Smooth muscle cell (in vitro differentiated cells): Measurements from ENCODE around the gene ATF3. TPM values are rescaled to one million over a fixed set of nuclear protein-coding genes. Genes with fewer than 3 reads are reported as not detected.

ENCODE experiments used
- DNase-seq: peaks from one replicate; lab custom pipeline; 2025; ENCODE audit not compliant: unreplicated experiment; lab: John Stamatoyannopoulos, UW
- H2AFZ ChIP-seq: fragments of 200-600 bp; sonication (generic); 2 replicates; pipeline ENCODE4 v1.6.0; 2016; ENCODE audit warnings: antibody characterized with exemption, low read depth, mild to moderate bottlenecking
- H3F3A ChIP-seq: fragments of 200-600 bp; sonication (generic); 2 replicates; pipeline ENCODE4 v1.6.0; 2017; ENCODE audit warnings: antibody characterized with exemption, low read depth
- H3K27ac ChIP-seq: fragments of 200-600 bp; sonication (generic); 2 replicates; pipeline ENCODE4 v1.5.1; 2016; ENCODE audit warnings: low read depth, mild to moderate bottlenecking
- H3K27me3 ChIP-seq: fragments of 200-600 bp; sonication (generic); 2 replicates; pipeline ENCODE4 v1.6.1; 2016; ENCODE audit warnings: low read depth, mild to moderate bottlenecking
- H3K36me3 ChIP-seq: fragments of 200-600 bp; sonication (generic); 2 replicates; pipeline ENCODE4 v1.5.1; 2016; ENCODE audit warnings: low read depth
- H3K4me1 ChIP-seq: fragments of 200-600 bp; sonication (generic); 2 replicates; pipeline ENCODE4 v1.5.1; 2016; ENCODE audit warnings: low read depth
- H3K4me2 ChIP-seq: fragments of 200-600 bp; sonication (generic); 2 replicates; pipeline ENCODE4 v1.6.0; 2016; ENCODE audit warnings: mild to moderate bottlenecking
- H3K4me3 ChIP-seq: fragments of 200-600 bp; sonication (generic); 2 replicates; pipeline ENCODE4 v1.5.1; 2016; ENCODE audit warnings: mild to moderate bottlenecking
- H3K79me2 ChIP-seq: fragments of 200-600 bp; sonication (generic); 2 replicates; pipeline ENCODE4 v1.6.0; 2016; ENCODE audit warnings: low read depth, mild to moderate bottlenecking
- H3K9ac ChIP-seq: fragments of 200-600 bp; sonication (generic); 2 replicates; pipeline ENCODE4 v1.6.0; 2016; ENCODE audit warnings: low read depth
- H3K9me3 ChIP-seq: fragments of 200-600 bp; sonication (generic); replicated peaks from 2 replicates; pipeline ENCODE4 v1.5.1; 2016; ENCODE audit warnings: low read depth
- H4K20me1 ChIP-seq: fragments of 200-600 bp; sonication (generic); 2 replicates; pipeline ENCODE4 v1.6.0; 2016; ENCODE audit warnings: low read depth
- CTCF ChIP-seq: fragments of 200-600 bp; sonication (generic); IDR thresholded peaks from 2 replicates; pipeline ENCODE4 v1.5.1; 2017; ENCODE audit warnings: borderline replicate concordance, mild to moderate bottlenecking, antibody characterized with exemption; ENCODE audit not compliant: insufficient read depth, poor library complexity, severe bottlenecking
- WGBS: methylation state at CpG from one replicate; pipeline ENCODE4 v1.1.7; 2016; ENCODE audit warnings: low lambda C conversion rate; 5-methylcytosine and 5-hydroxymethylcytosine counted together
- polyA plus RNA-seq: library from polyadenylated mRNA; unstranded; fragments of >200 nt; fragmentation: Nextera tagmentation; extraction: Ambion mirVana; gene quantifications from 2 replicates; pipeline ENCODE4 v1.2.1, GENCODE V29; 2016
- total RNA-seq: library from RNA; depleted of rRNA; stranded (reverse); fragments of >200 nt; gene quantifications from 2 replicates; pipeline ENCODE4 v1.2.3, GENCODE V29; 2014

The ATF3 gene
- total and polyA plus RNA-seq, 2 experiments from 2014 or later, result 152 to 231 TPM

GRCh38 chr1:212607913-212608391, 609 bp upstream of the ATF3 start:
- Histone ChIP-seq H3K4me3 (peak overlapping the region; percentile 81), H3K27ac (peak overlapping the region; percentile 89), H3K4me2 (peak overlapping the region; percentile 98), H3K79me2 (peaks cover 24% of the 10 kb centered on the region), H2AFZ (no peak overlapping the region), H4K20me1 (peaks cover 43% of the 10 kb centered on the region), H3F3A (peaks cover 29% of the 10 kb centered on the region), H3K9me3 (no peaks in the 10 kb centered on the region), H3K9ac (peak overlapping the region; percentile 98), H3K27me3 (no peaks in the 10 kb centered on the region), H3K36me3 (no peaks in the 10 kb centered on the region), H3K4me1 (peaks cover 33% of the 10 kb centered on the region)
- WGBS, result 1% methylated on average over 38 of the region's 39 CpGs
- DNase-seq, result no peak
- no peak for TF ChIP-seq CTCF

- Histone ChIP-seq H3K4me2 (peak overlapping the region; percentile 97), H3K79me2 (peaks cover 31% of the 10 kb centered on the region), H3K9ac (peak overlapping the region; percentile 100), H3K4me3 (peak overlapping the region; percentile 97), H4K20me1 (peaks cover 54% of the 10 kb centered on the region), H3K9me3 (no peaks in the 10 kb centered on the region), H3K27ac (peak overlapping the region; percentile 96), H3K4me1 (peaks cover 33% of the 10 kb centered on the region), H3F3A (peaks cover 39% of the 10 kb centered on the region), H3K36me3 (no peaks in the 10 kb centered on the region), H2AFZ (no peak overlapping the region), H3K27me3 (no peaks in the 10 kb centered on the region)
- peak; percentile 51 for TF ChIP-seq CTCF
- WGBS, result under 1% methylated on average over 54 of the region's 75 CpGs
- DNase-seq, result no peak
These were observed 569 bp downstream of the ATF3 start for GRCh38 chr1:212608959-212609700.

- H3K9me3 ChIP-seq, result no peaks in the 10 kb centered on the region
- H3K4me3 ChIP-seq, result peak overlapping the region; percentile 97
- H3K4me2 ChIP-seq, result peak overlapping the region; percentile 97
- H3K9ac ChIP-seq, result peak overlapping the region; percentile 100
- WGBS, result 11% methylated on average over 20 of the region's 20 CpGs
- H3K4me1 ChIP-seq, result peaks cover 33% of the 10 kb centered on the region
- no peaks in the 10 kb centered on the region for H3K36me3 ChIP-seq
- H3F3A ChIP-seq, result peaks cover 39% of the 10 kb centered on the region
- TF ChIP-seq CTCF, result no peak
- H3K79me2 ChIP-seq, result peaks cover 39% of the 10 kb centered on the region
- peaks cover 62% of the 10 kb centered on the region for H4K20me1 ChIP-seq
- H3K27ac ChIP-seq, result peak overlapping the region; percentile 96
- H2AFZ ChIP-seq, result no peak overlapping the region
- no peak for DNase-seq
- H3K27me3 ChIP-seq, result no peaks in the 10 kb centered on the region
These were observed 1.4 kb downstream of the ATF3 start for GRCh38 chr1:212609701-212610574.
